ENCODE results near the gene CADPS2.

DNA sequence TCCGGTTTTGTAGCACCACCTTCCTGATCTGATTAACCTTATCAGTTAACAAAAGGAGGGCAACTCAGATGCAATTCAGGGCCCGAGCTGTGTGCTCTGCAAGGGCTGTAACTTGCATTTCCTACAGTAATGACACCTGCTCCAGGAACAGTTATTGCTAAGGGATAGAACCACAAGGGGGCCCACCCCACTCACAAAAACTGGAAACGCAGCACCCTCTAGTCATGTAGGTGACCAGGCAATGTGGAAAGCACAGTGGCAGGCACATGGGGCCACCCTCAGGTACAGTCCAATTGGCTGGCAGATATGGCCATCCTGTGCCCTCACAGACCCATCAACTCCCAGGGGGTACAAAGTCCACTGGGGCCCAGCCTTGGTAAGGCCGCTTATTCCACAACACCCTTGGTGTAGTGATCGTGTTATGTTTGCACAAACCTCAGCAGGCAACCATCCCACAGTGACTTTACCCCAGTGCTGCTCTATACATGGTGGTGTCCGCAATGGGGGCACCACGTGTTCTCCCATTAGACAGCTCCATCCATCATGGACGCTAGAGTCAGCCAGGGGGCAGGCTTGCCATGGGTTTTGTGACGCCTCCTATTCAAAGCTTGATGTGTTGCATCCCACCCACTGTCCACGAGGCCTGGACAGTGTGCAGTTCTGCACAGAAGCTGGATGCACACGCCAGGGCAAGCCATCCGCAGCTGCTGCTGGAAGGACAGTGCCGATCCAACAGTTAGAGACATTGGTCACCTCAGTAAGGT lies 196.7 kb downstream of the CADPS2 start:
- TF ChIP-seq POLR2AphosphoS5 (IDR thresholded peaks at IDR 0.05) (no peak), POLR2A (IDR thresholded peaks at IDR 0.05) (no peak), EP300 (IDR thresholded peaks at IDR 0.05) (no peak)
- TF ChIP-seq, protein P1, sequence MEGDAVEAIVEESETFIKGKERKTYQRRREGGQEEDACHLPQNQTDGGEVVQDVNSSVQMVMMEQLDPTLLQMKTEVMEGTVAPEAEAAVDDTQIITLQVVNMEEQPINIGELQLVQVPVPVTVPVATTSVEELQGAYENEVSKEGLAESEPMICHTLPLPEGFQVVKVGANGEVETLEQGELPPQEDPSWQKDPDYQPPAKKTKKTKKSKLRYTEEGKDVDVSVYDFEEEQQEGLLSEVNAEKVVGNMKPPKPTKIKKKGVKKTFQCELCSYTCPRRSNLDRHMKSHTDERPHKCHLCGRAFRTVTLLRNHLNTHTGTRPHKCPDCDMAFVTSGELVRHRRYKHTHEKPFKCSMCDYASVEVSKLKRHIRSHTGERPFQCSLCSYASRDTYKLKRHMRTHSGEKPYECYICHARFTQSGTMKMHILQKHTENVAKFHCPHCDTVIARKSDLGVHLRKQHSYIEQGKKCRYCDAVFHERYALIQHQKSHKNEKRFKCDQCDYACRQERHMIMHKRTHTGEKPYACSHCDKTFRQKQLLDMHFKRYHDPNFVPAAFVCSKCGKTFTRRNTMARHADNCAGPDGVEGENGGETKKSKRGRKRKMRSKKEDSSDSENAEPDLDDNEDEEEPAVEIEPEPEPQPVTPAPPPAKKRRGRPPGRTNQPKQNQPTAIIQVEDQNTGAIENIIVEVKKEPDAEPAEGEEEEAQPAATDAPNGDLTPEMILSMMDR (IDR thresholded peaks at IDR 0.05): peak in 1 of 7 experiments; percentile 2
